Tibial nerve (tissue), 4 donors: ENCODE measurements around the gene EYS. TPM values are rescaled to one million over a fixed set of nuclear protein-coding genes. Genes with fewer than 3 reads are reported as not detected.

ENCODE experiments used
- DNase-seq, 2 donors: peaks; one replicate each; pipeline ENCODE4 v3.0.0-alpha.2; 2019; ENCODE audit warnings: low spot score in 2 of 2
- H3K27ac ChIP-seq, 4 donors: fragments of 200-600 bp; sonication (generic) in 3 of 4; one replicate each; pipeline ENCODE4 v1.5.1; 2017 to 2019; ENCODE audit warnings: mild to moderate bottlenecking in 1 of 4
- H3K27me3 ChIP-seq, 2 donors: fragments of 200-600 bp; sonication (generic) in 1 of 2; one replicate each; pipeline versions ENCODE4 v1.5.1 to v1.6.0; 2017 to 2019
- H3K36me3 ChIP-seq, 3 donors: fragments of 200-600 bp; sonication (generic); one replicate each; pipeline ENCODE4 v1.5.1; 2018 to 2019
- H3K4me1 ChIP-seq, 4 donors: fragments of 200-600 bp; sonication (generic) in 3 of 4; one replicate each; pipeline ENCODE4 v1.5.1; 2017 to 2019
- H3K4me3 ChIP-seq, 4 donors: fragments of 200-600 bp; sonication (generic) in 3 of 4; one replicate each; pipeline ENCODE4 v1.5.1; 2017 to 2019; ENCODE audit warnings: mild to moderate bottlenecking in 1 of 4, moderate library complexity in 1 of 4
- H3K9me3 ChIP-seq, 4 donors: fragments of 200-600 bp; sonication (generic) in 3 of 4; one replicate each; pipeline ENCODE4 v1.5.1; 2017 to 2019
- EP300 ChIP-seq, 2 donors: sonication (generic); formaldehyde crosslinking; IDR thresholded peaks; one replicate each; pipeline ENCODE4 v1.6.1; 2017; ENCODE audit warnings: antibody characterized with exemption in 2 of 2, mild to moderate bottlenecking in 1 of 2
- POLR2A ChIP-seq, 2 donors: fragments of 450-650 bp; IDR thresholded peaks; one replicate each; pipeline ENCODE4 v1.6.1; 2017; ENCODE audit warnings: antibody characterized with exemption in 2 of 2, mild to moderate bottlenecking in 2 of 2, moderate library complexity in 2 of 2
- WGBS, 2 donors: methylation state at CpG; one replicate each; pipeline ENCODE4 v1.1.5; 2018; 5-methylcytosine and 5-hydroxymethylcytosine counted together
- total RNA-seq, 4 donors: library from RNA; depleted of rRNA; stranded (reverse); fragments of >200 nt; gene quantifications; one replicate each; pipeline ENCODE4 v1.1.0, GENCODE V29; 2016
- TF ChIP-seq, protein P1 (sequence below), 5 experiments: fragments of 200-600 bp in 3 of 5; fragments of 450-650 bp in 2 of 5; sonication (generic) in 3 of 5; IDR thresholded peaks; one replicate each; pipeline ENCODE4 v1.5.1; 2016 to 2019; ENCODE audit warnings: antibody characterized with exemption in 5 of 5, mild to moderate bottlenecking in 3 of 5, moderate library complexity in 2 of 5

EYS gene
- total RNA-seq, 4 donors from 2014 or later = under 0.01 to 4.5 (median 0.39) TPM; not detected in 1

DNA sequence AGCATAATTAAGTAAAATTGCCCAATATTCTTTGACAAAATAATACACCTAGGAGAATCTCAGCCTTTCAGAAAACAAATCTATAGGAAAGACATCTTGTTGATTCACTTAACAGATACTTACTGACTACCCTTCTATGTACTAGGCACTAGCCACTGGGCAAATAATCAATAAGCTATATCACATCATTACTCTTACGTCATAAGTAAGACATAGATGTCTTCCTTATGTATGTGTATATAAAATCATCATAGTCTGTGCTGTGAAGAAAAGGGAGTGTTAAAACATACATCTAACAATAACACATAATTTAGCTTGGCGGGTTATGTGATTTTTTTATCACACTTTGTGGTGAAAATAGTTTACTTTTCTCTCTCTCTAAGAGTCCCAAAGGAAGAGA, 733.9 kb downstream of the EYS start:
- H3K4me3 ChIP-seq = no peak overlapping the region
- no peaks in the 10 kb centered on the region for H3K36me3 ChIP-seq
- no peak for TF ChIP-seq POLR2A (IDR thresholded peaks at IDR 0.05)
- TF ChIP-seq EP300 (IDR thresholded peaks at IDR 0.05) = no peak
- TF ChIP-seq, protein P1, sequence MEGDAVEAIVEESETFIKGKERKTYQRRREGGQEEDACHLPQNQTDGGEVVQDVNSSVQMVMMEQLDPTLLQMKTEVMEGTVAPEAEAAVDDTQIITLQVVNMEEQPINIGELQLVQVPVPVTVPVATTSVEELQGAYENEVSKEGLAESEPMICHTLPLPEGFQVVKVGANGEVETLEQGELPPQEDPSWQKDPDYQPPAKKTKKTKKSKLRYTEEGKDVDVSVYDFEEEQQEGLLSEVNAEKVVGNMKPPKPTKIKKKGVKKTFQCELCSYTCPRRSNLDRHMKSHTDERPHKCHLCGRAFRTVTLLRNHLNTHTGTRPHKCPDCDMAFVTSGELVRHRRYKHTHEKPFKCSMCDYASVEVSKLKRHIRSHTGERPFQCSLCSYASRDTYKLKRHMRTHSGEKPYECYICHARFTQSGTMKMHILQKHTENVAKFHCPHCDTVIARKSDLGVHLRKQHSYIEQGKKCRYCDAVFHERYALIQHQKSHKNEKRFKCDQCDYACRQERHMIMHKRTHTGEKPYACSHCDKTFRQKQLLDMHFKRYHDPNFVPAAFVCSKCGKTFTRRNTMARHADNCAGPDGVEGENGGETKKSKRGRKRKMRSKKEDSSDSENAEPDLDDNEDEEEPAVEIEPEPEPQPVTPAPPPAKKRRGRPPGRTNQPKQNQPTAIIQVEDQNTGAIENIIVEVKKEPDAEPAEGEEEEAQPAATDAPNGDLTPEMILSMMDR (IDR thresholded peaks at IDR 0.05) = no peak
- no peaks in the 10 kb centered on the region for H3K27me3 ChIP-seq
- WGBS, 2 donors = 64 to 67% methylated on average over 2 of the region's 2 CpGs
- H3K9me3 ChIP-seq = no peaks in the 10 kb centered on the region
- no peak overlapping the region for H3K27ac ChIP-seq
- DNase-seq = no peak
- H3K4me1 ChIP-seq = no peaks in the 10 kb centered on the region

DNA sequence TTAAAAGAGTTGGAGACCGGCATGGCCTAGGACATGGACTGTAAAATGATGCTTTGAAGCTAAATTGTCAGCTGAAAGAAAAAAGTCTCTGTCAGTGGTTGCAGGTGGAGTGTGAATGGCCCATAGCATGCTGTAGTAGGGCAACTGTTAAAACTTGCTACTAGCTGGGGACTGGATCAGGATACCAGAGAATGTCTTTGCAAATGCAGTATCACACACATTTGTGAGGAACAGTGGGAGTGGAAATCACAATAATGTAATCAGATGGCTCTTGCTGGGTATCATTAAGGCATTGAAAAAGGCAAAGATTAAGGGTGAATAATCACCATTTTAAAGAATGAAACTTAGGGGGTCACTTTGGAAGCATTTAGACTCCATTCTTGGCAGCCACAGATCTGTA, 737.9 kb downstream of the EYS start:
- 69 to 72% methylated on average over 1 of the region's 1 CpG for WGBS, 2 donors
- no peak for DNase-seq
- Histone ChIP-seq H3K4me3 (no peak overlapping the region), H3K27me3 (no peaks in the 10 kb centered on the region), H3K4me1 (no peaks in the 10 kb centered on the region), H3K9me3 (no peaks in the 10 kb centered on the region), H3K27ac (no peak overlapping the region), H3K36me3 (no peaks in the 10 kb centered on the region)
- TF ChIP-seq EP300 (IDR thresholded peaks at IDR 0.05) = no peak
- TF ChIP-seq, protein P1 (IDR thresholded peaks at IDR 0.05) = no peak

DNA sequence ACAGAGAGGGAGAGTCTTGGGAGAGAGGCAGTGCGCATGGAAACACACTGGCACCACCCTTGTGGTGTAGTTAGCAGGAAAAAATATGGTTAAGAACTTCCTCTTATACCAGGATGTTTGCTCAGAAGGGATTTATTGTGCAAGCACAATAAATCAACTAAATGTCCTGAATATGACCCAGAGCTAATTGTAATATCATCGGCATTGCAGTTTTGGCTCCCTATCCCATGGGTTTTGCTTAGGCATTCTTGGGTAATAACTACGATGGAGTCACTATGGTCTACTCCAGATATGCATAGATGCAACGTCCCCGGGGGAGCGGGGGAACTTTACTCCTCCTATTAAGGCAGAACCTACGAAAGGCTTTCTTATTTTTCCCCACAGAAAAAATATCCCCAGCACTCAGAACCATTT, 751.6 kb downstream of the EYS start:
- Histone ChIP-seq H3K4me3 (no peak overlapping the region), H3K36me3 (no peaks in the 10 kb centered on the region), H3K4me1 (no peaks in the 10 kb centered on the region), H3K27ac (no peak overlapping the region), H3K9me3 (no peaks in the 10 kb centered on the region), H3K27me3 (no peaks in the 10 kb centered on the region)
- TF ChIP-seq, protein P1 (IDR thresholded peaks at IDR 0.05) = no peak
- TF ChIP-seq EP300 (IDR thresholded peaks at IDR 0.05) (no peak), POLR2A (IDR thresholded peaks at IDR 0.05) (no peak)
- DNase-seq = no peak
- 63 to 67% methylated on average over 7 of the region's 7 CpGs for WGBS, 2 donors

DNA sequence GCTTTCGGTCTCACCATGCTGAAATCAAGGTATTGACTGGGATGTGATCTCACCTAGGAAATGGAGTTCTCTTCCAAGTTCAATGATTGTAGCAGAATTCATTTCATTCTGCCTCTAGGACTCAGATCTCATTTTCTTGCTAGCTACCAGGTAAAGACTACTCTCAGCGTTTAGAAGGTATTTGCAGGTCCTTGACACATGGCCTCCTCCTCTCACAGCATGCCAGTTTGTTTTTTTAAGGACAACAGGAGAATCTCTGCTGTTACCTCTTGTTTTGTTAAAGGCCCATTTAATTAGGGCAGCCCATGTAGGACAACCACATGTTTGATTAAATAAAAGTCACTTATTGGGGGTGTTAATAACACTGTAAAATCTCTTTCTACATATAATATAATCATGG, 757.8 kb downstream of the EYS start:
- no peak overlapping the region for H3K27ac ChIP-seq
- H3K36me3 ChIP-seq = no peaks in the 10 kb centered on the region
- DNase-seq = no peak
- no peaks in the 10 kb centered on the region for H3K9me3 ChIP-seq
- no peaks in the 10 kb centered on the region for H3K27me3 ChIP-seq
- WGBS, 2 donors = 66 to 79% methylated on average over 2 of the region's 2 CpGs
- H3K4me3 ChIP-seq = no peak overlapping the region
- H3K4me1 ChIP-seq = no peaks in the 10 kb centered on the region
- TF ChIP-seq, protein P1 (IDR thresholded peaks at IDR 0.05) = no peak
- TF ChIP-seq EP300 (IDR thresholded peaks at IDR 0.05) (no peak), POLR2A (IDR thresholded peaks at IDR 0.05) (no peak)

DNA sequence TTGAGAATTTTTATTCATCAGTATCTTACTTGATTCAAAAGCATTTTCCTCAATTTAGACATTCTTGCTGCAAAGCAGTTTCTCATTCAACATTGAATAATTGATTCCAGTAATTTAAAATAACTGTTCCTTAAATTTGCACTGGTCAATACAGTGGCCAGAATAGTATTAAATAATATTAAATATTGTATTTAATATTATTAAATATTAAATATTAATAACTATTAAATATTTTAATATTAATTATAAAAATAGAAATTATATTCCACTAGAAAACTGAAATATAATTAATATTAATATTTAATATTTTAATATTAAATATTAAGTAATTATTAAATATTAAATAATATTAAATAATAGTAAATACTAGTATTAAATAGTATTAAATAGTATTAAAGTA, 758.8 kb downstream of the EYS start:
- Histone ChIP-seq H3K9me3 (no peaks in the 10 kb centered on the region), H3K27me3 (no peaks in the 10 kb centered on the region), H3K27ac (no peak overlapping the region), H3K4me3 (no peak overlapping the region), H3K36me3 (no peaks in the 10 kb centered on the region), H3K4me1 (no peaks in the 10 kb centered on the region)
- DNase-seq = no peak
- TF ChIP-seq POLR2A (IDR thresholded peaks at IDR 0.05) (no peak), EP300 (IDR thresholded peaks at IDR 0.05) (no peak)
- TF ChIP-seq, protein P1 (IDR thresholded peaks at IDR 0.05) = no peak
